LHCN-M2 (cell line): ENCODE measurements around the gene MACROD2. TPM values are rescaled to one million over a fixed set of nuclear protein-coding genes. Genes with fewer than 3 reads are reported as not detected.
A peak's percentile ranks its signal among the peaks of the same experiment; 100 is the strongest.

Experiments
- DNase-seq: peaks from one replicate; pipeline ENCODE4 v3.0.0-alpha.2; 2012; ENCODE audit warnings: low read depth
- total RNA-seq: library from RNA; depleted of rRNA; stranded (reverse); fragments of >200 nt; gene quantifications from 2 replicates; pipeline ENCODE4 v1.2.3, GENCODE V29; 2014

Gene MACROD2
- total RNA-seq, 1 experiment from 2014 or later, result 1.1 TPM

DNA sequence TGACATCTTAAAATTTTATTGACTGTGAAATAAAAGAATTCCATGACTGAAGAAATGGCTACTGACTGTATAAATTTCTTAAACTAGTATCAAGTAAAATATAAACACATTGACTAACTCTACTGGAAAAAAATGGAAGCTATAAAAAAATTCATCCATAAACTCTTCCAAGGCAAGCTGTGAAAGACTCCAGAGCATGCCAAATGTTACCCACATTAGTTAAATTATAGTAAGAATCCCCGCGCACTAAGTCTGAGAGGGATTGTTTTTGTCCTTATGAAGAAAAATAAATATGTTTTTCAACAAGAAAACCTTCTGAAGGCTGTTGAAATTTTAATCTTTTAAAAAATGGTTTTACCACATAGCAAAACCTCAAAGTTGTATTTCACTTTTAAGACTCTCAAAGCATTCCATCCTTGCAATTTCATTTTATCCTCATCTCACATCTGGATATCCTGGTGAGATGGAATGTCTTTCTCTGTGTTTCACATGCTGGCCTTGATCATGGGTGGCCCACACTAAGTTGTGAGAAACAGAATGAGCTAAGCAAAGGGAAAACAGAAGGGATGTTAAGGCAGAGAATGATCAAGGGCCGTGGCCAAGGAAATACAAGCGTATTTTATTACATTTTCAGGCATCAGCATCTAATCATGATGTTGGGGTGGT is 1845.5 kb downstream of the MACROD2 start:
- DNase-seq, result no peak

DNA sequence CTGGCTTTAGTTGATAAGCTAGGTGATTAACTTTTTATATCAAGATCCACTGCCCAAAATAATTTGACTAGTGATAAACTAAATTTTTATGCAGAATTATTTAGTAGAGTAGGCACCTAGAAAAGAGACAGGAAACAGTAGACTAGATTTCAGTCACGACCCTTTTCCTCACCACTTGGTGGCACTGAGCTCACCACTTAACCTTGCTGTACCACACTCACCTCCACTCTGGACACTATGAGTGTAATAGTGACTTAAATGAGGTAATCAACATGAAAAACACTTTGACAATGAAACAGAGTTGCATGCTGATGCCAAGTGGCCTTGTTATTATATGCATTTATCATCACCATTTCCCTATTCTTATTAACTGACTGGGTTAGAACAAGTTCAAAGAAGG is 1847.6 kb downstream of the MACROD2 start:
- DNase-seq, result peak; percentile 3

DNA sequence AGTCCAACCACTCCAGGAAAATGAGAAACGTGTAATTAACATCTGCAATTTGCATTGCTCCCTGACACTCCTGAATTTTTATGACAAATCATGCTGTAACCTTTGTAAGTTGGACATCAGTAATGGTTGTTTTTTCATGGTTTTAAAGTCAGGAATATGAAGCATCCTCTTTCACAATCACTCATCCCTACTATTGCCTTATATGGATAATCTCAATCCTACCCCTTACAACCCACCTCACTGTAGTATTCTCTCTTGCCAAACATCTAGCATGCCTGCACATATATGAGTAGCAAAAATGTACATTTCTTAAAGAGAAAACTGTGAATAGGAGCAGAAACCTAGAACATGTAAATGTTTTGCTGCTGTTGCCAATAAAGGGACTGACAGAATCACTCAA is 1848.5 kb downstream of the MACROD2 start:
- DNase-seq, result no peak

DNA sequence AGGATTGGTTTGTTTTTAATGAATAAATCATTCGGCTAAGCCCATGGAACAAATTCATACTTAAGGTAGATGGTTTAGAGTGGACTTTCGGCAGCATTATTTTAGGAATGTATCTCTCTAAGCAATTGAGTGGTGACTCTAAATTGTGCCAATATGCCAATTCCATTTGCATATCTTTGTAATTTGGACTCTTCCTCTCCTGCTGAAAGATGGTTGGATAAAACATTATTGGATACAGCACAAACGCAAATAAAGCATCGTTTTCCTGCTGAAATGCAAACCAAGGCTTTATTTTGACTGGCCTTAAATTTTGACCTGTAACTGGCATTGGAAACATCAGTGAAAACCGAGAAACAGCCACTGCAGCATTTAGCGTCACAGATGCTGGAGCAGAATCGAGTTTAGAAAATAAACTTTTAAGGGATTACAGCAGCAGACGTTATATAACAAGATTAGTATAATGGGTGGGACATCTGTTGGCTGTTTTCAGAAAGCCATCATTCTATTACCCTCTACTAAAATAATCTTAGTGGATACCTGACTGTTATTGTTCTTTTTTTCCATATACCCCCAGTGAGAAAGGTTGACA is 1852.0 kb downstream of the MACROD2 start:
- DNase-seq, result no peak

DNA sequence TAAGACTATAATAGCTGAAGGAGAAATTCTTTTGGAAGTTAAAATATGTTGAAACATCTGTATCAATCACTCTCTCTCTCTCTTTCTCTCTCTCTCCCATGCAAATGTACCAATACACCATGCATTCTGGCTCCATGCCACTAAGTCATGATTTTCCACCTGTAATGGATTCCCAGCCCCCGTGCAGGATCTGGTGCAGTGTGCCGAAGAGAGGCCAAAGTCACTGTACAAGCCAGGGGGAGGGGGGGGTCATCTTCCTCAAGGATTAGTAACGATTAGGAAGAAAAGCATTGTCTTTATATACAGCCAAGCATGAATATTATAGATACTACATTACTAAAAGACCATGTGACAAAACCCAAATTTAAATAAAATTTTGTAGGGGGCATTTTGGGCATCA is 1852.8 kb downstream of the MACROD2 start:
- DNase-seq, result no peak

DNA sequence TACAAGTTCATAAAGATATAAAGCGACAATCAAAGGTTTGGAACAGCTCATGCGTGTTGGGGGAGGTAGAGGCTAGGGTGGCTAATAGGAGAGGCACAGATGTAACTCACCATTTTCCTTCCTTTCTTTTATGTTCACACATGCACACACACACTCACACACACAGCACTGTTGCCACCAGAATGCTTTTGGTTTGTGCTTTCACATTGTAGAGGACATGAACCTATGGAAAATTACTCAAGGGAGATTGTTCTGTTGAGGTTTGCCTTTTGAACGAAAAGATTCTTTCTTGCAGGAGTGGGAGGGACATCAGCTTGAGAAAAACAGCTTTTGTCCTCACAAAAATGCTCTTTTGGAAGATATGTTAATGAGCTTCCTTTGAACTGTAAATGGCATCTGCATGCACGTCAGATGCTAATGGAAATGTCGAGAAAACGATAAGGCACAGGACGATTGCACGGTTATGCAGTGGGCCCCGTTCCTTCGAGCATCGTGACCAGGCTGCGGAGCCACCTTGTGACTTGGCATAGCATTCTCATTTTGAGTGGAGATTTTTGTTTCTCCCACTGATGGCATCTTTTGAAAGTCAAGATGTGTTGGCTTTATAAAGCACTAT is 1853.8 kb downstream of the MACROD2 start:
- no peak for DNase-seq

DNA sequence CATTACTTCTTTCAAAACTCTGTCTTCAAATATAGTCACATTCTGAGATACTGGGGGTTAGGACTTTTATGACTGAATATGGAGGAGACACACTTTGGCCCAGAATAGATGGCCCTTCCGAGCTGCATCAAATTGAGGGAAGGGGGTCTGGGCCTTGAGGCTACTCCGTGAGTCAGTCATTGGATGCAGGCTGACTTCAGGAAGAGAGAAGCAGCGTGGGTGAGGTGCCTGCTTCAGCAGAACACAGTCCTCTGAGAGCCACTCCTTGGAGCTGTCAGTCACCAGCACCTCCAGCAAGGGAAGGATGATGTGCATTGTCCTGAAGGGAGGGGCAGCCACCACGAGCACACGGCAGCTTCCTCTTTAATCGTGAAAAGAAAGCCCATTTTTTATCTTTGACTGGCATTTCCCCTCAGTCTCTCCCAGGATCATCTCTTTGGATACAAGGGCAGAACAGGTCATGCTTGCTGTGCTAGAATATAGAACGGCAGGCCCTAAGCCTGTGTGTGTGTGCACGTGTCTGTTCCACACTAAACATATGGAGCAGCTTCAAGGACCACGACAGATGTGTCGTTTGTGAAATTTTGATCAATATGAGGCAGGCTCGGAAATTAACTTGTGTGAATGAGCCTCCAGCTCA is 1856.4 kb downstream of the MACROD2 start:
- no peak for DNase-seq

DNA sequence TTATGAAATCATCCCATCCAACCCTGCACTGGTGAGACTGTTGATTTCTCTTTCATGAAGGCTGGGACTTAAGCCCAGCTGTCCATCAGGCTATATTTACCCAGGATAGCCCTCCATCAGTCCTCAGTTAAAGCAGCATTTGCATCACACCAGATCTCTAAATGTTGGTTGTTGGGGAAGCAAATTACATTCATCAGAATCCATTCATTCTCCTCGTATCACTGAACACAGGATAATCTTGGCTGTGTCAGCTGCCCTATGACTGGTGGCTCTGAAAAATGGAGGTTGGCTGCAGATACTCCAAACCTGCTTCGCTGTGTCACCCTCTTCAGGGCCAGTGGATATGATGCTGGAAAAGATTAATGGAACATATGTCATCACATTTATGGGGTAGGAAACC is 1859.6 kb downstream of the MACROD2 start:
- DNase-seq, result no peak

DNA sequence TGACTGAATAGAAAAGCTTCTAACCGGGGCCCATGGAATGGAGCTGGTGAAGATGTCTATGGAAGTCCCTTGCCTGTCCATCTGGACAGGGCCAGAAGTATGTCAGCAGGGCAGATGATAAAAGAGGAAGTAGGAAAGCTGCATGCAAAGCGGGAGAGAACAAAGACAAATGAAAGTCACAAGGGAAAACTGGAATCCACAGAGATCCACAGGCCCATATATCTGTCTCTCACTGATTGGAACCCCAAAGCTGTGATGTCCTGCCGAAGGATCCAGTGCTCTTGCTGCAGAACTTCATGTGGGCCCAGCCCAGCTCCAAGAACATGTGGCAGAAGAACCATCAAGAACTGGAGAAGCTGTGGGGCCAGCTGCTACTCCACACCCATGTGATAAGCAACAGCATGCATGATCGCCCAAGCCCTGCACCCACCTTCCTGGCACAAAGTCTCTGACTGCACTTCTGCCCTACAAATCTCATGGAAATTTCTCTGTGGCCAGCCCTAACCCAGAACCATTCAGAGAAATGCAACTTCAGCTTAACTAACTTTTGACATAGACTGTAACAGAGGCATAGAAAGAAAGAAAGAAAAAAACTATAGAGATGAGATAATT is 1862.0 kb downstream of the MACROD2 start:
- DNase-seq, result no peak

DNA sequence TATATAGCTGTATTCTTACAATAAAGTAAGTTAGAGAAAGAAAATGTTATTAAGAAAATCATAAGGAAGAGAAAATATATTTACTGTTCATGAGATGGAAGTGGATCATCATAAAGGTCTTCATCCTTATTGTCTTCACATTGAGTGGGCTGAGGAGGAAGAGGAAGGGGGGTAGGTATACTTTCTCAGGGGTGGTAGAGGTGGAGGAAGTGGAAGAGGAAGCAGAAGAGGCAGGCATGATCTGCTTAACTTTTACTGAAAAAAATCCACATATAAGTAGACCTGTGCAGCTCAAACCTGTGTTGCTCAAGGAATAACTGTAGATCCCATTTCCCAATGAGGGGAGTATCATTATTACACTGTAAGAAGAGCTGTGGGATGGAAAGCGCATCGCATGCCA is 1863.7 kb downstream of the MACROD2 start:
- no peak for DNase-seq

DNA sequence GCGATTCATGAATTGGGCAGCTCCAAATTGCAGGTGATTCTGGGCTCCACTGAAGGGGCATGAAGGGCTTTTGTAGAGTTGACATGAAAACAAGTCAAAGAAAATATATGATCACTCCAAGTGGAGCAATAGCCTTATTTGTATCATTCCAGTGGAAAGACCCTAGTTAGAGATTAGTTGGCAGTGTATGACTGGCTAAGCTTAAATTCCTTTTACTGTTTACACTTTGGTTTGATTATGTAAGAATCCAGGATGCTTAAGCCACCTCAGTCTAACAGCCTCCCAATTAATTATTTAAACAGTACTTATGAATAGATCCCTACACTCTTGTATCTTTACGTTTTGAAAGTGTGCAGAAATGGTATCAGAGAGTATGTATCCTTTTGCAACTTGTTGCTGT is 1865.5 kb downstream of the MACROD2 start:
- DNase-seq, result no peak

DNA sequence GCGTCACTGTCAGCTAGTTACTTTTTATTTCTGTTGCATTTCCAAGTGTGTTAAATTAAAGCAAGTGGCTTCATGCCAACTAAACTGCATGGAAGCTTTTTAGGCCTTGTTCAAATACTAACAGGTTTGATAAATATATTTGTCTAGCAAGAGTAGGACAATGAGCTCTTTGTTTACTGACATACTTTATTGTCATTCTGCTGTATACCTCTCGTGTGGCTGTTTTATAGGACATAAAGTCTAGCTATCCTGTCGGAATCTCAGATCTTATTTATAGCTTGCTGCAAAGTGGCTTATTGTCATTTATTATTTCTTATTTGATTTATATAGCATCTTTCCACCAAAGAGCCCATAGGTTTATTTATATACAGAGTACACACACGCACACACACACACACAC is 1866.9 kb downstream of the MACROD2 start:
- no peak for DNase-seq

DNA sequence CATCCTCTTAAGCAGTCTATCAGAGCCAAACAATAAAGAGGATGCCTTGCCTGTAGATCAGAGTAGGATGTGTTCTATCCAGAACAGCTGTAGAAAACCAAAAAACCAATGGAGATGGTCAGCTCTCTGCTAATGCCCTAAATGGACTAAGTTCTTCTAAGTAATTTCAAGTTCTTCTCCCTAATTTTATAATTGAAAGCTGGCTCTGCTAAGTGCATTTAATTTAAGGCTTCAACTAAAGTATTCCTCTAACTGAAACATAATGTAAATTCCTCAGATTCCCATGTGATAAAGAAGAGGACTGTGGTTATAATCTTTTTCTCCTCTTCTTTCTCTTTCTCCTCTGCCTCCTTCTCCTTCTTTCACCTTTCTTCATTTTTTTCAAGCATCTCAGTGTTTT is 1868.4 kb downstream of the MACROD2 start:
- DNase-seq, result no peak

DNA sequence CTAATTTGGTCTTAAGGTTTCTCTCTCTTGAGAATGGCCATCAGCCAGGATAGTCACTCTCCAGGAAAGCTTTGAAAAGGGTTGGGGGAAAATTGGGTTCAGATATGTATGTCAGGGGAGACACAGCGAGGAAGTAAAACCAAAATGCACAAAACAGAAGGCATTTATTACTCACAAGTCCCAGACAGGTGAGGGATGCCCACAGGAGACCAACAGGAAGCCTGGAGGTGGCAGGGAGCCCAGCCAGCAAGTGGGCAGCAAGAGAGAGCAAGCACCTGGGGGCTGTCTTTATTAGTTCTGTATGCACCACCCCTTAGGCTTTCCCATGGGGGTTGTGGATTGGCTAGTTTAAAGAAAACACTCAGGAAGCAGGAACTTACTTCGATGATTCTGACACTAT is 1870.2 kb downstream of the MACROD2 start:
- DNase-seq, result no peak

DNA sequence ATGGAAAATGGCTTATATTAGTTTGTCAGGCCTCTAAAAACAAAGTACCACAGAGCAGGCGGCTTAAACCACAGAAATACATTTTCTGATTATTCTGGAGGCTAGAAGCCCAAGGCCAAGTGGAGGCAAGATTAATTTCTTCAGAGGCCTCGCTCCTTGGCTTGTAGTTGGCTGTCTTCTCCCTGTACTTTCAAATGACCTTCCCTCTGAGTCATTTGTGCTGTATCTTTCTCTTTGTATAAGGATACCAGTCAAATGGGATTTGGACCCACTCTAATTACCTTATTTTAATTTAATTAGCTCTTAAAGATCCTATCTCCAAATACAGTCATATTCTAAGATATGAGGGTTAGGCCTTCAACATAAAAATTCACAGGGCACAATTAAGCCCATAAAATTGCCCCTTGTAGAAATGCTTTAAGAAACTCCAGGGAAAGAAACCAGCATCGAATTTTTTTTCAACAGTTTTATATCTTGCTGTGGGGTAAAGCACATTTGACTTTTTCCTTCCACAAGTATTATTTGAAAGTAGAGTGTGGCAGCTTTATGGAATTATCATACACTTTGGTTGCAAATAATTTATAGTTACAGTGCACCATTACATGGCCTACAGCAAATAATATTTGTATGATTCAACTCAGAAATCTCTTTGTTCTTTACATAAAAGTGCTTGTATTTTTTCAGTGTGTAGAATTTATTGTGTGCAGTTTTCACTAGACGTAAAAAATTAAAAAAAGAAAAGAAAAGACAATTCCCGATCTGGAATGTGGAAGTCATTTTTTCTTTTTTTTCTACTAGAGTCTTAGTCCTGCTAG is 1871.8 kb downstream of the MACROD2 start:
- no peak for DNase-seq

DNA sequence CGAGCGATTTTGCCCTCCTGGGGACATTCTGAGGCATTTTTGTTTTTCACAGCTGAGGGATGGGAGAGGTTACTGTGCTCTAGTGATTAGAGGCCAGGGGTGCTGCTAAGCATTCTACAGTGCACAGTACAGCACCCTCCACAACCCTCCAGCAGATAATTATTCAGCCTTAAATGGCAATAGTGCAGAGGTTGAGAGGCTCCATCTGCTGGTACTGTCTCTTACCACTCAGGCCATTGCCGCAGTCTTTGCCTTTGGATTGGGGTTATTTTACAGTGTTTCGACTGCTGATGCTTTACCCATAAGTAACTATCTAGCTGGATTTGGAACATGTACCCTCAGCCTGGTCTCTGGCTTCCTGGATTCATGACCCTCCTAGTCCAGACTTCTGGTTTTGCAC is 1872.6 kb downstream of the MACROD2 start:
- DNase-seq, result no peak

DNA sequence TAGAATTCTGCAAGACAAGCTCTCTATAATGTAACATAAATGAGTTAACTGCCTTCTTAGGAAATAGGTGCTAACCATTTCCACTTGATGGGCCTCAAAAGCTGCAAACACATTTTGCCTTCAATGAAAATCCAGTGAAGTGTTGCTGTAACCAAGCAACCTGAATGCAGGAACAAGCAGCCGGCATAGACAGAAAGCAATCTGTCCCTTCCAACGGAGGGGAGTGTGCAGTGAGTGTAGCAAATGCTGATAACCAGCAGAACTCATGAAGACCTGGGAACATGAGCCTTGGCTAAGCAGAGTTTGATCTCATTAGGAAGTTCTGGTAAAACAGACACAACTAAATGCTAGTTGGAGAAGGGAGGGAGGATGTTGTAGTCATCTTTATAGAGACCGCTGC is 1880.1 kb downstream of the MACROD2 start:
- no peak for DNase-seq

DNA sequence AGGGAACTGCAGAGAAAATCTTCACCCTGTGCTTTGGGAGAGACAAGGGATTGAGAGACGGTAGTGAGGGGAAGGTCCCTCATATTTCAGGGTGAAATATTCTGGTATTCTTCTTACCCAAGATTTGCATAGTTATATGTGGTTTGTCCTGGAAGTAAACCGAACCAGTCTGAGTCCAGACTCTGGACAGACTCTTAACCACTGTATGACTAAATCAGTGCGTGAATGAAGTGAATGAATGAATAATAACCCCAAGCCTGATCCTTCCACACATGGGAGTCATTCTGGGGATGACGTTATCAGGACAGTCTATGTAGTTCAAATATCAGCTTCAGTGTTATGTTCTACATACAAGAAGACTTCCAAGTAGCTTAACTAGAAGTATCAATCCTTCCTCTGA is 1887.2 kb downstream of the MACROD2 start:
- DNase-seq, result peak; percentile 82

DNA sequence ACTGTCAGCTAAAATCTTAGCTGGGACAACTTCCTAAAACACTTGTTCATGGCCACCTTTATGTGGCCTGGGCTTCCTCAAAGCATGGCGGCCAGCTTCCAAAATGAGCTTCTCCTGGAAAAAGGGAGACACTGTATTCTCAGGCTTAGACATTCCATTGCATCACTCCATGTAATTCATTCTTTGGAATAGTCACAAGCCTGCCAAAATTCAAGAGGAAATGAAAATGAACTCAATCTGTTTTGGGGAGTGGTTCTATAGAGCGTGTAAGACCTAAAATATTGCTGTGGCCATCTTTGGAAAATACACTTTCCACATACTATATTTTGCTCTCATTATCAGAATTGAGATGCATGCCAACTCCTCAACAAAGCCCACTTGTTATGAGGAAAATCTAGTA is 1890.9 kb downstream of the MACROD2 start:
- no peak for DNase-seq

DNA sequence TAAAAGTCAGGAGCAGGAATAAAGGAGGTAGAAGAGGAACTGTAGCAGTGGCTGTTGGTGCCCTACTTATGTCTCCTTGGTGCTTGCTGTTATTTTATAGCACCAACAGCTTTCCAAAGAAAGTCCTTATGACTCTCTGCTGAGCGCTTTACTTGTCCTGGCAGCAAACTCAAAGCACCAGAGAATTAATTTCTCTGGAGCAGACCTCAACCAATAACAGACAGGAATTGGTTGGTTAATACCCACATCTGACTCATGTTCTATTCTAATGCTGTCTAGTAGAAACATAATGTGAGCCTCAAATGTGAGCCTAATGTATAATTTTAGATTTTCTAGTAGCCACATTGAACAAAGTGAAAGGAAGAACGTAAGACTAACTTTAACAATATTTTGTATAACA is 1892.1 kb downstream of the MACROD2 start:
- peak; percentile 48 for DNase-seq

DNA sequence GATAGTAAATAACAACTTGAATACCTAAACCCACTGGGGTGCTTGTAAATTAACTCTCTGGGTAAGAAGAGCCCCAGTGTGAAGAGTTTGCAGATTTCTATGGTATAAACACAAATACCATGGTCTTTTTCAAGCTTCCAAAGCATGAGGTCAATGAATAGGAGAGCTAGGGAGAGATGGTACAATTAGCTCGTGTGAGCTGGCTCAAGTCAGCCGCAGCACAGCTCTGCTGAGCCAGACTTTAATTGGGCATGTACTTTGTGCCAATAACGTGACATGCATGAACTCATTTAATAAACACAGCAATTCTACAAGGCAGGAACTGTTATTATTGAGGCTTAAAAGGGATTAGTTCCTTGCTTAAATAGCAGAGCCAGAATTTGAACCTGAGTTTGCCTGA is 1893.7 kb downstream of the MACROD2 start:
- no peak for DNase-seq
